HG03095 (cell line): ENCODE data around the gene MTF2.
"Not testable (repeated sequence)": the region's sequence is repeated elsewhere in the genome, so short reads cannot be mapped to it uniquely, and the experiment has no call there.

Experiments used
- ATAC-seq: cut with Tn5 transposase; IDR thresholded peaks from one replicate; pipeline ENCODE4 v1.9.1; 2021; ENCODE audit warnings: moderate library complexity; ENCODE audit not compliant: unreplicated experiment

The MTF2 gene

GRCh38 chr1:93078986-93079654 is at the start of gene MTF2:
TSS of gene MTF2 (plus strand) at chr1:93079283. CDS start at chr1:93079527, 244 bp downstream.
- ATAC-seq = peak; percentile 70

- no peak for ATAC-seq
These were observed 49.8 kb upstream of the MTF2 start for GRCh38 chr1:93029317-93029716.

- ATAC-seq = not testable (repeated sequence)
These were observed 48.9 kb upstream of the MTF2 start for GRCh38 chr1:93030191-93030590.

GRCh38 chr1:93031711-93032110 is 47.4 kb upstream of the MTF2 start:
- no peak for ATAC-seq

DNA sequence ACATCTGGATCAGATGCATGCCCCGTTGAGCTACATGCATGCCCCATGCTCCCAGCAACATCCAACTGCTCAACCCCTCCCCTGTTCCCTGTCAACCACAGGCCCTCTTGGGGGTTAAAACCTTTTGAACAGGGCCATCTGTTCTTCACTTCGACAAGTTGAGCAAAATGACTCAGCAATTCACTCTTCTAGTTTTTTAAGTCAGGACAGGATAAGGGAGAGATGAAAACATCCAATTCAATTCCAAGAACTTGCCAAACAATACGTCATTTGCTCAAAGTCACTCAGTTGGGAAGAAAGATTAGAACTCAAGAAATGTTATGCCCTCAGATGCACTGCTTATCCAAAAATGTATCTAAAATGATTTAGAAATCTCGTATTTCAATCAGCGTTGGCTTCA is 46.1 kb upstream of the MTF2 start:
- ATAC-seq = no peak

- ATAC-seq = peak; percentile 93
These were observed 45.3 kb upstream of the MTF2 start for GRCh38 chr1:93033785-93034184.

GRCh38 chr1:93034397-93034796 is 44.7 kb upstream of the MTF2 start:
- ATAC-seq = no peak

- ATAC-seq = no peak
These were observed 42.4 kb upstream of the MTF2 start for GRCh38 chr1:93036672-93037071.

- ATAC-seq = peak; percentile 79
These were observed 36.7 kb upstream of the MTF2 start for GRCh38 chr1:93042187-93043056.

DNA sequence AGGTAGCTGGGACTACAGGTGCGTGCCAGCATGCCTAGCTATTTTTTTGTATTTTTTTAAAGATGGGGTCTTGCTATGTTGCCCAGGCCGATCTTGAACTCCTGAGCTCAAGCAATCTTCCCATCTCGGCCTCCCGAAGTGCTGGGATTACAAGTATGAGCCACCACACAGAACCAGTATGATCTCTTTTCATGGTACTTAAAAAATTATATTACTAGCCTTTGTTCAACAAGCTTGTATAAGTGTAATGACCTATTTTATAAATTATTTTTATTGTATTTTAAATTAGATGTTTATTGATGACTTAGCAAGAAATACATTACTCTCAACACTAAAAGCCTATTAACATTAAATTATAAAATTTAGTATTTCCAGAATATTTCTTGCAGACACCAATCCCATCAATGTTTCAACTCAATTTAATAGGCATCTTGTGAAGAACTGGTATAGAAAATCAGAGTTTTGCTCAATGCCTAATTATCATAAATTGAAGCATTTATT is 36.0 kb upstream of the MTF2 start:
- no peak for ATAC-seq

DNA sequence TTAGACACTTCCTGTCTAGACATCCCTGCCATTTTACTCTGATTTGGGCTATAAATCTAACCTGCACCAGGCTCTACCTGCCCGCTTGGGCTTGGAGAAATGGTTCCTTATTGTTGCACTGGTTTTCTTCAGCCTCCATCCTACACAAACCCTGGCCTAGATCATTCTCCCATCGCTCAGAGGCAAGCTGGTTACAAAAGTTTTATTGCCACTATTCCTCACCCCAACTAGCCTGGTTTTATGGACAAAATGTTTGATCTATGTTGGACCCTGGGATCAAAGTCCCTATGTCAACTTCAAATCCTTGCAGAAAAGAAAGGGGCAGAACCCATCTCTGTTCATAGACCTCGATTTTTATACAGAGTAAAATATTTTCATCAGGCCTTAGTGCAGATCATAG is 31.5 kb upstream of the MTF2 start:
- no peak for ATAC-seq

DNA sequence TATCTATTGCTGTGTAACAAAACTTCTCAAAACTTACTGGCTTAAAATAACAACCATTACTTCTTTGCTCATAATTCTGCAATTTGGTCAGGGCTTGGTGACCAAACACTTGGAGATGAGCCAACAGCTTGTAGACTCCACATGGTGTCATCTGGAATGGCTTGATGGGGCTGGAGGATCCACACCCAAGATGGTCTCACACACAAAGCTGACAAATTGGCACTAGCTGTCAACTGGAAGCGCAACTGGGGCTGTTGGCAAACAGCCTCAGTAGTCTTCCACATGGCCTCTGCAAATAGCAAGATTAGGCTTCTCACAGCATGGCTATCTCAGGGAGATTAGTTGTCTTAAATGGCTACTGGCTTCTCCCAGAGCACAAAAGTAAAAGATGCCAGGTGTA is 27.1 kb upstream of the MTF2 start:
- ATAC-seq = no peak

- ATAC-seq = no peak
These were observed 22.9 kb upstream of the MTF2 start for GRCh38 chr1:93056214-93056613.

DNA sequence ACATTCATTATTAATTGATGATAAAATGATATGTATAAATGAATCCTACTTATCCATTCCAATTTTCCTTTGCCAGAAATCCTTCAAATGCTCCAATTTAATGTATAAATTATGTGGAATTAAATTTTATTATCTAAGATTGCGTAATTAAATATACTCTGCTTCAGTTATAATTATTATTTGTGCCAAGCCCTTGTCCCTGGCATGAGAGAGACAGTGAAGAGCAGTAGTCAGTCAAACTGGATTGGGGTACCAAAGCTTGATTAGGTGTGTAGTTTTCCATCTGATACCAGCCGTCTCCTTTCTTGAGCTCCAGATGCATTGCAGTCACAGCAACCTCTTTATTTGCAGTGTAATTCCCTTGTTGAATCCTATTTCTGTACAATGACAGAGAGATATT is 22.4 kb upstream of the MTF2 start:
- ATAC-seq = no peak

GRCh38 chr1:93061895-93062792 is 16.9 kb upstream of the MTF2 start:
- no peak for ATAC-seq

GRCh38 chr1:93076268-93076667 is 2.8 kb upstream of the MTF2 start:
- no peak for ATAC-seq

DNA sequence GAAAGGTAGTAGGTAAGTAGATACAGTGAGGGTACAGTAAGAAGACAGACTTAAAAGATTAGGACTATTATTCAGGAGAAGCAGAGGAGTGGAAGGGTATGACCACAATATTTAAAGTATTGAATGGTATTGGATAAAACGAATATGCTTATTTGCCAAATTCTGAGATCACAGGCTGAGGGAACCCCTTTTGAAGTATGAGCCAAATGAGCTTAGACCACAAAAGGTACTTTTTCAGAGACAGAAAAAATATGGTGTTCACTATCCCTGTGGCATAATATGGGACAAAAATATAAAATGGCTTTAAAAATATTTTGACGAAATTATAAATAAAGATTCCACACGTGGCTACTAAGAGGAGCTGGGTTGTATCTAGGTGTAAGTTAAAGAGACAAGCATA is 880 bp upstream of the MTF2 start:
- ATAC-seq = no peak

DNA sequence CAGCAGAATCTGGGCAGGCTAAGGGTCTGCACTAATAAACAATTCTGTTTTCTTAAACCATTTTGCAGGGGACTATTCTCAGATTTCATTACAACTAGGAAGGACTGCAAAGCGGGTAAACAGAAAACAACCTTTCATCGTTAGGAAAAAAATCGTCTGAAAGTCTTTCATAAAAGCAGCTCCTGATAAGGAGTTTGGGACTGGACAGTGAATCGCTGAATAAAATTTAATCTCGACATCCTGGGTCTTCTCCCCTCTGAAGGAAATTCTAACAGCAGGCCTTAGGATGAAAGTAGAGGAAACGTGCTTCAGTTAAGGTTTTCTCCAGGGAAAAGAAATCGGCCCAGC is 471 bp upstream of the MTF2 start:
- no peak for ATAC-seq

GRCh38 chr1:93079685-93080141 is 630 bp downstream of the MTF2 start:
- no peak for ATAC-seq

GRCh38 chr1:93080179-93080823 is 1.2 kb downstream of the MTF2 start:
- ATAC-seq = peak; percentile 78

GRCh38 chr1:93081716-93082115 is 2.6 kb downstream of the MTF2 start:
- no peak for ATAC-seq
